HG03469 (cell line): ENCODE data around the gene TNRC6C.
A peak's percentile ranks its signal among the peaks of the same experiment; 100 is the strongest.
"Not testable (repeated sequence)": the region's sequence is repeated elsewhere in the genome, so short reads cannot be mapped to it uniquely, and the experiment has no call there.

Experiments used
- ATAC-seq: cut with Tn5 transposase; IDR thresholded peaks from one replicate; pipeline ENCODE4 v1.9.1; 2021; ENCODE audit warnings: mild to moderate bottlenecking, moderate library complexity, moderate number of reproducible peaks; ENCODE audit not compliant: unreplicated experiment

TNRC6C gene

GRCh38 chr17:77930780-77931768 lies 27.4 kb upstream of the TNRC6C start:
- no peak for ATAC-seq

- no peak for ATAC-seq
Observed at GRCh38 chr17:77933777-77934398, 24.6 kb upstream of the TNRC6C start.

- ATAC-seq, result no peak
Observed at GRCh38 chr17:77935121-77935571, 23.4 kb upstream of the TNRC6C start.

- ATAC-seq, result not testable (repeated sequence)
Observed at GRCh38 chr17:77935744-77936143, 22.8 kb upstream of the TNRC6C start.

GRCh38 chr17:77936881-77937280 lies 21.6 kb upstream of the TNRC6C start:
- ATAC-seq, result no peak

GRCh38 chr17:77941004-77941403 lies 17.5 kb upstream of the TNRC6C start:
- ATAC-seq, result no peak

- no peak for ATAC-seq
Observed at GRCh38 chr17:77942112-77942988, 16.2 kb upstream of the TNRC6C start.

GRCh38 chr17:77943971-77944370 lies 14.5 kb upstream of the TNRC6C start:
- no peak for ATAC-seq

- no peak for ATAC-seq
Observed at GRCh38 chr17:77944390-77945222, 13.9 kb upstream of the TNRC6C start.

- ATAC-seq, result no peak
Observed at GRCh38 chr17:77946900-77947645, 11.4 kb upstream of the TNRC6C start.

- no peak for ATAC-seq
Observed at GRCh38 chr17:77948690-77949114, 9.8 kb upstream of the TNRC6C start.

- no peak for ATAC-seq
Observed at GRCh38 chr17:77951123-77951522, 7.4 kb upstream of the TNRC6C start.

- ATAC-seq, result no peak
Observed at GRCh38 chr17:77952368-77952767, 6.1 kb upstream of the TNRC6C start.

GRCh38 chr17:77957235-77957856 lies 1.2 kb upstream of the TNRC6C start:
- ATAC-seq, result no peak

- ATAC-seq, result peak; percentile 15
Observed at GRCh38 chr17:77958716-77959125, 218 bp downstream of the TNRC6C start.

GRCh38 chr17:77959126-77959925 lies 823 bp downstream of the TNRC6C start:
- no peak for ATAC-seq

GRCh38 chr17:77959926-77960521 lies 1.5 kb downstream of the TNRC6C start:
- no peak for ATAC-seq

GRCh38 chr17:77961741-77962140 lies 3.2 kb downstream of the TNRC6C start:
- ATAC-seq, result no peak
